Left lung (tissue), 10 donors: ENCODE measurements around the gene EIF4B. TPM values are rescaled to one million over a fixed set of nuclear protein-coding genes. Genes with fewer than 3 reads are reported as not detected.

Experiments
- ATAC-seq: fragments of 200-7000 bp; cut with Tn5 transposase; one replicate; pipeline ENCODE4 v1.9.1; 2020; ENCODE audit warnings: moderate library complexity
- DNase-seq, 4 donors: peaks; one replicate each; pipeline ENCODE4 v3.0.0-alpha.2; 2013 to 2020
- H3K27ac ChIP-seq, 2 donors: fragments of 200-600 bp; sonication (generic) in 1 of 2; one replicate each; pipeline versions ENCODE4 v1.5.0 to v1.8.0; 2020 to 2021
- H3K27me3 ChIP-seq, 2 donors: fragments of 200-600 bp; sonication (generic) in 1 of 2; one replicate each; pipeline versions ENCODE4 v1.5.0 to v1.8.0; 2020 to 2021
- H3K36me3 ChIP-seq, 2 donors: fragments of 200-600 bp; sonication (generic) in 1 of 2; one replicate each; pipeline versions ENCODE4 v1.5.0 to v1.8.0; 2020 to 2021
- H3K4me1 ChIP-seq, 2 donors: fragments of 200-600 bp; one replicate each; pipeline ENCODE4 v1.8.0; 2021
- H3K4me3 ChIP-seq, 2 donors: fragments of 200-600 bp; sonication (generic) in 1 of 2; one replicate each; pipeline versions ENCODE4 v1.5.0 to v1.8.0; 2020 to 2021; ENCODE audit warnings: mild to moderate bottlenecking in 1 of 2
- H3K9me3 ChIP-seq, 2 donors: fragments of 200-600 bp; sonication (generic) in 1 of 2; one replicate each; pipeline versions ENCODE4 v1.5.0 to v1.8.0; 2020 to 2021
- intact Hi-C, 2 donors: fragments of 100-400 bp; cut with DNase I; formaldehyde crosslinking; loops; one replicate each; pipeline versions ENCODE4 v1.11.2 to v1.14.2; 2022
- polyA plus RNA-seq, 6 donors: library from polyadenylated mRNA; unstranded; fragments of 120-200 nt; gene quantifications; one replicate each; pipeline ENCODE4 v1.2.1, GENCODE V29; 2013; ENCODE audit not compliant: insufficient read length in 6 of 6
- total RNA-seq, 2 donors: library from RNA; stranded (reverse); fragmentation: NEBNext Ultra II Directional; extraction: Animal tissue kit (Norgen Biotek cat#: 25700); gene quantifications; one replicate each; pipeline ENCODE4 v1.2.1, GENCODE V29; 2021
- TF ChIP-seq, protein P1 (sequence below), 2 donors: fragments of 200-600 bp; sonication (generic) in 1 of 2; IDR thresholded peaks; one replicate each; pipeline versions ENCODE4 v1.5.0 to v1.8.0; 2021; ENCODE audit warnings: antibody characterized with exemption in 2 of 2
- donor health status: DM: no; HTN: yes; CAD: no.
- donor health status: DM: no; HTN: no; CAD: no.

The EIF4B gene
- total and polyA plus RNA-seq, 8 donors: 326 to 581 (median 515) TPM

DNA sequence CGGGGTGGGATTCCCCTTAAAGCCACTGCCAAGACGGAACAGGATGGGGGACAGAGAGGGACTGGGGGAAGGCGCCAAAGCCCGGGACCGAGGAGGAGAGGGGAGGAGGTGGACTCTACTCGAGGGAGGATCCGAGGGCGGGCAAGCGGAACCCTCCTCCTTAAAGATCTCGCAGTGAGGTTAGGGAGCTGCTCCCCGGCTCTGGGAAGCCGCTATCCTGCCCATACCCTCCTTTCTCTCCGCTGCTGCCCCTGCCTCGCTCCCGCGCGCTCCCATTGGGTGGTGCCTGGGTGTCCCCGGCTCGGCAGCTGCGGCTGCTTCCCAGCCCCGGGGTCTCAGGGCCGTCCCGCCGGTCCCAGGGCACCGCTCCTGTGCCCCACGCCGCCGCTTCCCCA, 40.9 kb upstream of the EIF4B start:
- intact Hi-C loops: no loop called here
- Histone ChIP-seq H3K27me3 (peaks cover 0 to 36% of the 10 kb centered on the region in 2 donors), H3K4me1 (no peaks in the 10 kb centered on the region), H3K36me3 (no peaks in the 10 kb centered on the region), H3K4me3 (no peak overlapping the region), H3K9me3 (no peaks in the 10 kb centered on the region), H3K27ac (no peak overlapping the region)
- DNase-seq (no peak), ATAC-seq (peak; percentile 36)
- TF ChIP-seq, protein P1, sequence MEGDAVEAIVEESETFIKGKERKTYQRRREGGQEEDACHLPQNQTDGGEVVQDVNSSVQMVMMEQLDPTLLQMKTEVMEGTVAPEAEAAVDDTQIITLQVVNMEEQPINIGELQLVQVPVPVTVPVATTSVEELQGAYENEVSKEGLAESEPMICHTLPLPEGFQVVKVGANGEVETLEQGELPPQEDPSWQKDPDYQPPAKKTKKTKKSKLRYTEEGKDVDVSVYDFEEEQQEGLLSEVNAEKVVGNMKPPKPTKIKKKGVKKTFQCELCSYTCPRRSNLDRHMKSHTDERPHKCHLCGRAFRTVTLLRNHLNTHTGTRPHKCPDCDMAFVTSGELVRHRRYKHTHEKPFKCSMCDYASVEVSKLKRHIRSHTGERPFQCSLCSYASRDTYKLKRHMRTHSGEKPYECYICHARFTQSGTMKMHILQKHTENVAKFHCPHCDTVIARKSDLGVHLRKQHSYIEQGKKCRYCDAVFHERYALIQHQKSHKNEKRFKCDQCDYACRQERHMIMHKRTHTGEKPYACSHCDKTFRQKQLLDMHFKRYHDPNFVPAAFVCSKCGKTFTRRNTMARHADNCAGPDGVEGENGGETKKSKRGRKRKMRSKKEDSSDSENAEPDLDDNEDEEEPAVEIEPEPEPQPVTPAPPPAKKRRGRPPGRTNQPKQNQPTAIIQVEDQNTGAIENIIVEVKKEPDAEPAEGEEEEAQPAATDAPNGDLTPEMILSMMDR (IDR thresholded peaks at IDR 0.05): no peak

DNA sequence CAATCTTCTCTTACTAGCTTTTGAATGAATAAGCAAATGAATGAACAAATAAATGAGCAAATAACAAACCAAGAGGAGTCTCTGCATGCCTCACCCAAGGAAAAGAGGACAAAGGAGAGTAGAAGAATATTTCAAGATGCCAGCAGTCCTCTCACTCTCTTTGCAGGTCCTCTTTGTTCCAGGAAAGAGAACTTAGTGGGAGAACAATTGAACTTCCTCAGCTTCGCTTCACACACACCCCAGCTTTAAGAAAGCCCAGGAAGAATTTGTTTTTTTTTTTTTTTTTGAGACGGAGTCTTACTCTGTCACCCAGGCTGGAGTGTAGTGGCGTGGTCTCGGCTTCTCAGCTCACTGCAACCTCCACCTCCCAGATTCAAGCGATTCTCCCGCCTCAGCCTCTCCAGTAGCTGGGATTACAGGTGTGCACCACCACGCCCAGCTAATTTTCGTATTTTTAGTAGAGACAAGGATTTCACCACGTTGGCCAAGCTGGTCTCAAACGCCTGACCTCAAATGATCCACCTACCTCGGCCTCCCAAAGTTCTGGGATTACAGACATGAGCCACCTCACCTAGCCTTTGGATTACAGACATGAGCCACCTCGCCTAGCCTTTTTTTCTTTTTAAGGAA, 37.0 kb upstream of the EIF4B start:
- intact Hi-C loops: no loop called here
- Histone ChIP-seq H3K36me3 (no peaks in the 10 kb centered on the region), H3K27ac (no peak overlapping the region), H3K27me3 (peaks cover 0 to 25% of the 10 kb centered on the region in 2 donors), H3K4me1 (no peaks in the 10 kb centered on the region), H3K9me3 (no peaks in the 10 kb centered on the region), H3K4me3 (no peak overlapping the region)
- ATAC-seq (no peak), DNase-seq (no peak)
- TF ChIP-seq, protein P1 (IDR thresholded peaks at IDR 0.05): no peak

DNA sequence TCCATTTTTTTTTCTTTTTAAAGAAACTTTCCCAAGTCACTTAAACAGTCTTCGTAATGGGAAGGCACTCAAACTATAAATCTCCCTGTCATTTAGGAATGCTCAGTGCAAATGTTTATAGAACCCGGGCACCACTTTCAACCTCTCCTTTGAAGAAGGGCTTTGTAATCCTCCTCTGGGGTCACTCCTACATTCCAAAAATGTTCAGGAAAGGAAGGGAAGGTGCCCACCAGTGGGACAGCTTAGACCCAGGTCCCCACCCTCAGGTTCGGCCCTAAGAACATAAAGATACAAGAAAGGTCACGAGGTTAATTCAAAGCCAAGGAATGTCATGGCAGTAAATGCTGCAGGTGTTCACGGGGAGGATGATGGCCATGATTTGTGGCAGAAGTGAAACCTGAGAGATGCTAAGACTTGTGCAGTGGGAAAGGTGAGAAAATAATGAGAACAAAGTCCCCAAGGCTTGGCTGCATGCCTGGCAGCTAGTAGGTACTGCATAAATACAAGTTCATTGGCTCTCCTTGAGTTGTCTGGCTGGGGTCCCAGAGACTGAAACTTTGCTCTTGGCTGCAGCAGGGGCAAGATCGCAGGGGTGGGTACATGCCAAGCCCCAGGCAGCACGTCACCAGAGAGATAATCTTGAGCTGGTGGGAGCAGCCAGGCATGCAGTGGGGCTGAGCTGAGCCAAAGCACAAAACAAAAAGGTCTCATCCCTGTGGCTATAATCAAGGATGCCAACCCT, 36.3 kb upstream of the EIF4B start:
- Histone ChIP-seq H3K4me1 (no peaks in the 10 kb centered on the region), H3K27ac (no peak overlapping the region), H3K27me3 (peaks cover 0 to 19% of the 10 kb centered on the region in 2 donors), H3K36me3 (no peaks in the 10 kb centered on the region), H3K4me3 (no peak overlapping the region), H3K9me3 (no peaks in the 10 kb centered on the region)
- TF ChIP-seq, protein P1 (IDR thresholded peaks at IDR 0.05): no peak
- ATAC-seq (no peak), DNase-seq (no peak)
- intact Hi-C loops: loop anchor here in 1 of 2 donors (10.0 kb wide), 1 partner anchor 385 kb away; no protein-coding TSS in a partner anchor

DNA sequence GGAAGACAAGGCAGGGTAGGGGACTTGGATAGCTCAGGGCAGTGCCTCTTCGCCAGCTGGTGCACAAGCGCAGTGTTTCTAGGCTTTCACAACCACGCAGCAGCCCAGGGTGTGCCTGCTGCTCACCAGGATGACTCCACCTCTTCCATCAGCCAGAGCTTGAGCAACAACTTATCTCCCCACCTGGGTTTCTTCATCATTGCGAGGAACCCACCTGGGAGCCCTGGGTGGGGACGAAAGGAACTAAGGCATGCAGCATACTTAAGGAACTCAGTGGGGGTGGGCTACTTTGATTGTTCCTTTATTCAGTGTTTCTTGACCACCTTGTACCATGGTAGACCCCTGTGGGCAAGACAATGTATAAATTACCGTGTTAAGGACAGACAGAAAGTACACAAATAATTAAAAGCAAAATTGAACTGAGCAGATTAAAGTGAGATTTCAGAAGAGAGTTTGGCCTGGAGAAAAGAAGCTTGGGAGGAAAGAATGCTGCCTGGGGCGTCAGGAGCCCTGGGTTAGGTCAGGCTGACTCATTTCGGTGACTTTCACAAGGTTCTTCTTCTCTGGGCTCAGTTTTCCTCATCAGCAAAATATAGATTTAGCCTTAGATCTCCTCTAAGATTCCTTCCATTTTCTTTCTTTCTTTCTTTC, 34.5 kb upstream of the EIF4B start:
- no peak overlapping the region for H3K27ac ChIP-seq
- no peak for ATAC-seq
- DNase-seq: no peak

More for the DNA sequence above, 34.5 kb upstream of the EIF4B start:
- no peaks in the 10 kb centered on the region for H3K4me1 ChIP-seq
- no peak overlapping the region for H3K4me3 ChIP-seq
- no peaks in the 10 kb centered on the region for H3K36me3 ChIP-seq
- intact Hi-C loops: loop anchor here in 1 of 2 donors (10.0 kb wide), 1 partner anchor 387 kb away; no protein-coding TSS in a partner anchor
- TF ChIP-seq, protein P1 (IDR thresholded peaks at IDR 0.05): no peak
- no peaks in the 10 kb centered on the region for H3K9me3 ChIP-seq
- peaks cover 0 to 4% of the 10 kb centered on the region in 2 donors for H3K27me3 ChIP-seq
